HEK293 (cell line): ENCODE results near the gene PLXND1.

Experiments used
- CTCF ChIA-PET: fragments of 350-600 bp; formaldehyde crosslinking; extraction: SDS; loops from one replicate; lab custom pipeline; 2021; ENCODE audit warnings: antibody characterized with exemption; lab: Yijun Ruan, JAX
- POLR2A ChIA-PET: fragments of 300-600 bp; formaldehyde crosslinking; extraction: SDS; loops from one replicate; lab custom pipeline; 2020; ENCODE audit warnings: antibody characterized with exemption, inconsistent platforms; lab: Yijun Ruan, JAX
- H3K27ac ChIP-seq: fragments of 200-500 bp; sonication (Bioruptor generic); 2 replicates; pipeline ENCODE4 v1.5.1; 2014; ENCODE audit warnings: low read depth, low read length, control low read depth, inconsistent platforms; ENCODE audit errors: extremely low read depth
- H3K36me3 ChIP-seq, 2 experiments: fragments of 200-500 bp in 1 of 2; sonication (Bioruptor generic) in 1 of 2; 1 replicate in 1 of 2; 2 replicates in 1 of 2; pipeline ENCODE4 v1.5.1; 2014 to 2017; ENCODE audit warnings: inconsistent platforms in 2 of 2, low read length in 2 of 2; ENCODE audit not compliant: control insufficient read depth in 2 of 2, insufficient read depth in 1 of 2
- H3K4me1 ChIP-seq: fragments of 200-500 bp; sonication (Bioruptor generic); 2 replicates; pipeline ENCODE4 v1.5.1; 2014; ENCODE audit warnings: mild to moderate bottlenecking, low read length, inconsistent platforms; ENCODE audit not compliant: control insufficient read depth, insufficient read depth
- H3K4me3 ChIP-seq: 2 replicates; pipeline ENCODE4 v1.5.1; 2011; ENCODE audit warnings: low read depth, mild to moderate bottlenecking, control low read depth, low read length, moderate library complexity
- H3K9me3 ChIP-seq: fragments of 200-500 bp; sonication (Bioruptor generic); 2 replicates; pipeline ENCODE4 v1.5.1; 2014; ENCODE audit warnings: low read depth, low read length, inconsistent platforms; ENCODE audit not compliant: control insufficient read depth, insufficient read depth
- BCL6B ChIP-seq: fragments of 450-650 bp; formaldehyde crosslinking; IDR thresholded peaks from 2 replicates; pipeline ENCODE4 v1.5.1; 2017; ENCODE audit warnings: missing biosample characterization, missing genetic modification characterization
- FEZF1 ChIP-seq: fragments of 450-650 bp; formaldehyde crosslinking; IDR thresholded peaks from 2 replicates; pipeline ENCODE4 v1.5.1; 2016; ENCODE audit warnings: missing biosample characterization, missing genetic modification characterization
- GLIS2 ChIP-seq: fragments of 450-650 bp; formaldehyde crosslinking; IDR thresholded peaks from 2 replicates; pipeline ENCODE4 v1.5.1; 2016; ENCODE audit warnings: missing biosample characterization, missing genetic modification characterization
- HOXC10 ChIP-seq: sonication (generic); formaldehyde crosslinking; IDR thresholded peaks from 2 replicates; pipeline ENCODE4 v1.8.1; 2023; ENCODE audit warnings: mild to moderate bottlenecking, missing genetic modification reagents
- KLF1 ChIP-seq: fragments of 450-650 bp; formaldehyde crosslinking; IDR thresholded peaks from 2 replicates; pipeline ENCODE4 v1.5.1; 2016; ENCODE audit warnings: missing biosample characterization, missing genetic modification characterization
- KLF17 ChIP-seq: fragments of 450-650 bp; formaldehyde crosslinking; IDR thresholded peaks from 2 replicates; pipeline ENCODE4 v1.5.1; 2016; ENCODE audit warnings: missing biosample characterization, missing genetic modification characterization
- PRDM10 ChIP-seq: fragments of 450-650 bp; formaldehyde crosslinking; IDR thresholded peaks from 2 replicates; pipeline ENCODE4 v1.5.1; 2016; ENCODE audit warnings: missing biosample characterization, missing genetic modification characterization
- ZBTB17 ChIP-seq: fragments of 450-650 bp; formaldehyde crosslinking; IDR thresholded peaks from 2 replicates; pipeline ENCODE4 v1.5.1; 2016; ENCODE audit warnings: missing biosample characterization, missing genetic modification characterization
- ZFP69B ChIP-seq: fragments of 450-650 bp; formaldehyde crosslinking; IDR thresholded peaks from 2 replicates; pipeline ENCODE4 v1.5.1; 2016; ENCODE audit warnings: missing biosample characterization, missing genetic modification characterization
- ZNF16 ChIP-seq: fragments of 450-650 bp; formaldehyde crosslinking; IDR thresholded peaks from 2 replicates; pipeline ENCODE4 v1.5.1; 2016; ENCODE audit warnings: low read depth, missing biosample characterization, missing genetic modification characterization
- ZNF26 ChIP-seq: fragments of 450-650 bp; formaldehyde crosslinking; IDR thresholded peaks from 2 replicates; pipeline ENCODE4 v1.5.1; 2016; ENCODE audit warnings: missing biosample characterization, missing genetic modification characterization
- ZNF280D ChIP-seq: fragments of 450-650 bp; formaldehyde crosslinking; IDR thresholded peaks from 2 replicates; pipeline ENCODE4 v1.5.1; 2016; ENCODE audit warnings: missing biosample characterization, missing genetic modification characterization
- ZNF324 ChIP-seq: fragments of 450-650 bp; formaldehyde crosslinking; IDR thresholded peaks from 2 replicates; pipeline ENCODE4 v1.5.1; 2016; ENCODE audit warnings: missing biosample characterization, missing genetic modification characterization
- ZNF416 ChIP-seq: fragments of 450-650 bp; formaldehyde crosslinking; IDR thresholded peaks from 2 replicates; pipeline ENCODE4 v1.5.1; 2016; ENCODE audit warnings: missing biosample characterization, missing genetic modification characterization
- ZNF473 ChIP-seq: fragments of 450-650 bp; formaldehyde crosslinking; IDR thresholded peaks from 2 replicates; pipeline ENCODE4 v1.5.1; 2017; ENCODE audit warnings: missing biosample characterization, missing genetic modification characterization
- ZNF513 ChIP-seq: fragments of 450-650 bp; IDR thresholded peaks from 2 replicates; pipeline ENCODE4 v1.5.1; 2018; ENCODE audit warnings: missing biosample characterization, missing genetic modification characterization
- ZNF571 ChIP-seq: fragments of 450-650 bp; formaldehyde crosslinking; IDR thresholded peaks from 2 replicates; pipeline ENCODE4 v1.5.0; 2017; ENCODE audit warnings: missing biosample characterization, missing genetic modification characterization
- ZNF600 ChIP-seq: fragments of 450-650 bp; formaldehyde crosslinking; IDR thresholded peaks from 2 replicates; pipeline ENCODE4 v1.5.1; 2016; ENCODE audit warnings: missing biosample characterization, missing genetic modification characterization
- ZNF658 ChIP-seq: fragments of 450-650 bp; formaldehyde crosslinking; IDR thresholded peaks from 2 replicates; pipeline ENCODE4; 2016; ENCODE audit warnings: missing biosample characterization, missing genetic modification characterization
- ZNF843 ChIP-seq: fragments of 450-650 bp; formaldehyde crosslinking; IDR thresholded peaks from 2 replicates; pipeline ENCODE4 v1.5.1; 2016; ENCODE audit warnings: missing biosample characterization, missing genetic modification characterization

Gene PLXND1

GRCh38 chr3:129598000-129598381, 8.5 kb downstream of the PLXND1 start:
- ChIA-PET CTCF (no interaction called here), POLR2A (interaction anchor here (0.6 kb wide), 1 partner anchor 200 kb away, joined by 4 read pairs; no protein-coding TSS in a partner anchor)
- peaks cover 4% of the 10 kb centered on the region; the same call in 1 of the 2 replicates for H3K4me1 ChIP-seq
- no peaks in the 10 kb centered on the region for H3K36me3 ChIP-seq
- no peak overlapping the region for H3K27ac ChIP-seq
- H3K9me3 ChIP-seq, result no peaks in the 10 kb centered on the region
- H3K4me3 ChIP-seq, result no peak overlapping the region
- peak; percentile 85 for TF ChIP-seq ZNF600 (tag by site-specific recombination)
- no peak for TF ChIP-seq PRDM10 (tag by site-specific recombination)
- no peak for TF ChIP-seq ZNF658 (tag by site-specific recombination)
- no peak for TF ChIP-seq ZFP69B
- TF ChIP-seq ZBTB17 (tag by site-specific recombination), result 0 out of 2 replicates have a peak, but pooled peaks have one; percentile 13
- no peak for TF ChIP-seq ZNF16 (tag by site-specific recombination)
- TF ChIP-seq ZNF843 (tag by site-specific recombination), result no peak
- TF ChIP-seq ZNF26, result no peak

- H3K4me1 ChIP-seq, result peaks cover 4% of the 10 kb centered on the region; the same call in 1 of the 2 replicates
- TF ChIP-seq KLF17 (tag by site-specific recombination), result peak; percentile 52; the same call in 1 of the 2 replicates
- no peak for TF ChIP-seq ZNF324 (tag by site-specific recombination)
- TF ChIP-seq KLF1 (tag by site-specific recombination), result peak; percentile 33; the same call in 1 of the 2 replicates
- no peak for TF ChIP-seq BCL6B (tag by site-specific recombination)
- TF ChIP-seq FEZF1, result no peak
- no peak for TF ChIP-seq ZNF571 (tag by site-specific recombination)
- TF ChIP-seq ZNF280D (tag by site-specific recombination), result no peak
- TF ChIP-seq ZNF513 (tag by site-specific recombination), result no peak
- TF ChIP-seq HOXC10 (CRISPR knock-in tag), result no peak
- TF ChIP-seq ZNF473 (tag by site-specific recombination), result no peak
- 0 out of 2 replicates have a peak, but pooled peaks have one; percentile 16 for TF ChIP-seq GLIS2 (tag by site-specific recombination)
- no peak for TF ChIP-seq ZNF416 (tag by site-specific recombination)
Measured at GRCh38 chr3:129597087-129597999, 9.1 kb downstream of the PLXND1 start.

More at GRCh38 chr3:129597087-129597999, 9.1 kb downstream of the PLXND1 start:
- Histone ChIP-seq H3K4me3 (no peak overlapping the region), H3K9me3 (no peaks in the 10 kb centered on the region), H3K27ac (no peak overlapping the region), H3K36me3 (no peaks in the 10 kb centered on the region)
- ChIA-PET POLR2A (interaction anchor here (0.5 to 0.6 kb wide), 2 partner anchors 200 to 1131 kb away, joined by 4 read pairs; no protein-coding TSS in a partner anchor), CTCF (interaction anchor here (0.8 kb wide), 1 partner anchor 115 kb away, joined by 3 read pairs; no protein-coding TSS in a partner anchor)
